HEK293T (cell line): Measurements from ENCODE around the gene GGT1.

Source experiments
- CTCF ChIA-PET: fragments of 350-600 bp; formaldehyde crosslinking; extraction: SDS; loops from one replicate; lab custom pipeline; 2021; ENCODE audit warnings: antibody characterized with exemption, inconsistent platforms; lab: Yijun Ruan, JAX
- POLR2A ChIA-PET: fragments of 350-600 bp; formaldehyde crosslinking; extraction: SDS; loops from one replicate; lab custom pipeline; 2020; ENCODE audit warnings: antibody characterized with exemption, inconsistent platforms; lab: Yijun Ruan, JAX
- DNase-seq: peaks from one replicate; pipeline ENCODE4 v3.0.0; 2012; ENCODE audit warnings: mixed read lengths; ENCODE audit errors: extremely low spot score
- ARNT ChIP-seq: fragments of 450-650 bp; IDR thresholded peaks from 2 replicates; pipeline ENCODE4 v1.6.1; 2017; ENCODE audit warnings: mild to moderate bottlenecking
- BHLHE40 ChIP-seq: fragments of 450-650 bp; IDR thresholded peaks from 2 replicates; pipeline ENCODE4 v1.6.1; 2016; ENCODE audit warnings: mild to moderate bottlenecking, moderate library complexity, borderline replicate concordance
- CTBP1 ChIP-seq: fragments of 450-650 bp; IDR thresholded peaks from 2 replicates; pipeline ENCODE4 v1.6.1; 2016; ENCODE audit warnings: borderline replicate concordance
- ELF4 ChIP-seq: fragments of 450-650 bp; IDR thresholded peaks from 2 replicates; pipeline ENCODE4 v1.6.1; 2017; ENCODE audit warnings: antibody characterized with exemption
- FOXA1 ChIP-seq: fragments of 450-650 bp; IDR thresholded peaks from 2 replicates; pipeline ENCODE4 v1.6.1; 2016; ENCODE audit warnings: mild to moderate bottlenecking
- FOXK2 ChIP-seq: fragments of 450-650 bp; IDR thresholded peaks from 2 replicates; pipeline ENCODE4 v1.6.1; 2016; ENCODE audit warnings: mild to moderate bottlenecking
- FOXM1 ChIP-seq: fragments of 450-650 bp; IDR thresholded peaks from 2 replicates; pipeline ENCODE4 v1.6.1; 2017; ENCODE audit warnings: mild to moderate bottlenecking, borderline replicate concordance
- HDGF ChIP-seq: fragments of 450-650 bp; IDR thresholded peaks from 2 replicates; pipeline ENCODE4 v1.6.1; 2017; ENCODE audit warnings: antibody characterized with exemption, borderline replicate concordance
- L3MBTL2 ChIP-seq: fragments of 450-650 bp; conservative IDR thresholded peaks from 2 replicates; pipeline ENCODE4 v1.6.1; 2016; ENCODE audit warnings: mild to moderate bottlenecking
- LEF1 ChIP-seq: fragments of 450-650 bp; IDR thresholded peaks from 2 replicates; pipeline ENCODE4 v1.6.1; 2017; ENCODE audit warnings: mild to moderate bottlenecking, borderline replicate concordance
- NFRKB ChIP-seq: fragments of 450-650 bp; IDR thresholded peaks from 2 replicates; pipeline ENCODE4 v1.6.1; 2016; ENCODE audit warnings: mild to moderate bottlenecking, moderate library complexity
- SP1 ChIP-seq: fragments of 450-650 bp; IDR thresholded peaks from 2 replicates; pipeline ENCODE4 v1.6.1; 2017
- SUZ12 ChIP-seq: fragments of 450-650 bp; IDR thresholded peaks from 2 replicates; pipeline ENCODE4 v1.6.1; 2016; ENCODE audit warnings: mild to moderate bottlenecking
- TARDBP ChIP-seq: fragments of 450-650 bp; IDR thresholded peaks from 2 replicates; pipeline ENCODE4 v1.6.1; 2016
- ZNF384 ChIP-seq: fragments of 450-650 bp; IDR thresholded peaks from 2 replicates; pipeline ENCODE4 v1.6.1; 2016
- TF ChIP-seq, protein P1 (sequence below): fragments of 450-650 bp; IDR thresholded peaks from 2 replicates; pipeline ENCODE4 v1.6.1; 2016

The GGT1 gene

DNA sequence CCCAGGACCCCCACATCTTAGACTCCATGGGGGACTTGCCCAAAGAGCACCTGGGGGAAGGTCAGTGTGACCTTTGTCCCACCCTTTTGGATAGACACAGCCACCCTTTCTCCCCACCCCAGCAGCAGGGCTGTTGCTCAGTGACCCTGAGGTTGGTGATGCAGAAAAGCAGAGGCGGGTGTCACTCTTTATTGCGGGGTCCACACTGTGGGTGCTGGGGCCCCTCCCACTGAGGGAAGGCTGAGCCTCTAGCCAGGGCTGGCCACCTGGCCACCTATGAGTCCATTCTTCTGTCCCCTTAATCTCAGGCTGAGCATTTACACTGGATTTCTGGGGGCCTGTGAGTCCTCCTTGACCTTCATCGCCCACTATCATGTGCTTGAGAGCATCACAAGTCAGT, 17.5 kb upstream of the GGT1 start:
- CTCF ChIA-PET, result no interaction called here
- no peak for DNase-seq
- POLR2A ChIA-PET, result no interaction called here
- TF ChIP-seq CTBP1 (no peak), SP1 (no peak), BHLHE40 (no peak), TARDBP (no peak), ELF4 (no peak)
- TF ChIP-seq, protein P1, sequence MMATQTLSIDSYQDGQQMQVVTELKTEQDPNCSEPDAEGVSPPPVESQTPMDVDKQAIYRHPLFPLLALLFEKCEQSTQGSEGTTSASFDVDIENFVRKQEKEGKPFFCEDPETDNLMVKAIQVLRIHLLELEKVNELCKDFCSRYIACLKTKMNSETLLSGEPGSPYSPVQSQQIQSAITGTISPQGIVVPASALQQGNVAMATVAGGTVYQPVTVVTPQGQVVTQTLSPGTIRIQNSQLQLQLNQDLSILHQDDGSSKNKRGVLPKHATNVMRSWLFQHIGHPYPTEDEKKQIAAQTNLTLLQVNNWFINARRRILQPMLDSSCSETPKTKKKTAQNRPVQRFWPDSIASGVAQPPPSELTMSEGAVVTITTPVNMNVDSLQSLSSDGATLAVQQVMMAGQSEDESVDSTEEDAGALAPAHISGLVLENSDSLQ, result no peak

DNA sequence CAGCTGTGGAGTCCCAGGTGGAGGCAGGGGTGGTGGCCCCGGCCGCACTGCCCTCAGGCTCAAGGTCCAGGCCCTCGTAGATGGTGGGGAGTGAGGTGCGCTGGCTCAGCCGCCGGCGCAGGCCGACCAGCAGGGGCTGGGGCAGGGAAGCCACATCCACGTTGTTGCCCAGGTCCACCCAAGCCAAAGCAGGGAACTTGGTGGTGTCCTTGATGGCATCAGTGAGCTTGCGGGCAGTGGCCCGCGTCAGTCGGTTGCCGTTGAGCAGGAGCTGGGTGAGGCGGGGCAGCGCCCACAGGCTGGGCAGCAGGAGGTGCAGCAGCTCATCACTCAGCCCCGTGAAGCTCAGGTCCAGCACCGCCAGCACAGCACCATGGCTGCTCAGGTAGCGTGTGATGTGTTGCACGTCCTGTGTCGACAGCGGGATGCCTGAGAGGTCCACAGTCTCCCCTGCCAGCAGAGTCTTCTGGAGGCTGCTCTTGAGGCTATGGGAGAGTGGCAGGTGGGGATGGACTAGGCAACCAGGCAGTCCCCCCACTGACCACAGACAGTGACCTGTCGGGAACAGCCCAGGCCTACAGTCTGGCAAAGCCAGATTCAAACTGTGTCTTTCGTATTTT, 17.0 kb upstream of the GGT1 start:
- ChIA-PET CTCF (no interaction called here), POLR2A (no interaction called here)
- TF ChIP-seq FOXM1, result no peak
- TF ChIP-seq BHLHE40, result no peak
- DNase-seq, result no peak

DNA sequence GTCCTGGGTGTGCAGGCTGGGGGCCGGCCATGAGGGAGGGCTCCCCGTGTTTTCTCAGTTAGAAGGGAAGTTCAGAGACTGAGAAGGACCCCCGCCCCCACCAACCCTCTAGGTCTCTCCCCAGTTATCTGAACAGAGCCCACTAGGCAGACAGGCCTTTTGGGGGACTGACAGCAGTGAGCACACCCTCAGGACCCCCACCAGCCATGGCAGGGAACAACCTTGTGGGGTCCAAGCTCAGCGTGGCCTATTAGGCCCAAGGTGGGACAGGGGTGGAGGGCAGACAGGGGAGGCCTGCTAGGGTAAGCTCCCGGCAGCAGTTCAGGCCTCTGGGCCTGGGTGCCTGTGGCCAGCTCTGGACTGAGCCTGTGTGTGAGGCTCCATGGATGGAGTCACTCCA, 15.7 kb upstream of the GGT1 start:
- POLR2A ChIA-PET, result interaction anchor here (1.8 kb wide), 1 partner anchor 32 kb away, joined by 5 read pairs; the partner anchor contains the start of gene GUCD1
- TF ChIP-seq NFRKB (no peak), HDGF (no peak), FOXM1 (no peak), TARDBP (no peak), ARNT (no peak), SUZ12 (no peak), CTBP1 (no peak), SP1 (no peak), FOXA1 (no peak), BHLHE40 (no peak), ELF4 (no peak), L3MBTL2 (no peak), ZNF384 (no peak), FOXK2 (no peak), LEF1 (no peak)
- TF ChIP-seq, protein P1, result no peak
- CTCF ChIA-PET, result no interaction called here
- DNase-seq, result no peak

GRCh38 chr22:24587948-24588347, 15.0 kb upstream of the GGT1 start:
- DNase-seq, result no peak
- TF ChIP-seq SUZ12 (no peak), ELF4 (no peak), TARDBP (no peak), CTBP1 (no peak), FOXK2 (no peak), HDGF (no peak), LEF1 (no peak), ARNT (no peak), NFRKB (no peak), BHLHE40 (no peak), FOXA1 (no peak), SP1 (no peak), FOXM1 (no peak)
- TF ChIP-seq, protein P1, result no peak
- ChIA-PET CTCF (no interaction called here), POLR2A (interaction anchor here (1.8 kb wide), 1 partner anchor 33 kb away, joined by 5 read pairs; the partner anchor contains the start of gene GUCD1)

DNA sequence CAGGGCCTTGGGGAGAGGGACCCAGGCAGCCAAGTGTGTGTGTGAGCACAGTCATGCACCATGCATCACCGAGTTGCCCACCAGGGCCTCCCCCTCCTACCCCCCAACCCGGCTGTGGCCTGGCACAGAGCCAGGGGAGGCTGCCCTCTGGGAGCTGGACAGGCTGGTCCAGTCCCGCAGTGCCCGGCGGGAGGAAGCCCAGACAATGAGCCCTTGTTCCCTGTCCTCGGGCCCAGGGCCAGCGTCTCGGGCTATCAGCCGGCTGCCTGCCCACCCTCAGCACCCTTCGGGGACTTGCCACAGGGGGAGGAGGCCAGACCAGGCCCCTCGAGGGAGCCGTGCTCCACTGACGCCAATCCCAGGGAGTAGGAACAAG, 14.6 kb upstream of the GGT1 start:
- DNase-seq, result no peak
- ChIA-PET CTCF (no interaction called here), POLR2A (interaction anchor here (1.8 kb wide), 1 partner anchor 33 kb away, joined by 5 read pairs; the partner anchor contains the start of gene GUCD1)
- TF ChIP-seq ARNT, result no peak
- no peak for TF ChIP-seq BHLHE40

DNA sequence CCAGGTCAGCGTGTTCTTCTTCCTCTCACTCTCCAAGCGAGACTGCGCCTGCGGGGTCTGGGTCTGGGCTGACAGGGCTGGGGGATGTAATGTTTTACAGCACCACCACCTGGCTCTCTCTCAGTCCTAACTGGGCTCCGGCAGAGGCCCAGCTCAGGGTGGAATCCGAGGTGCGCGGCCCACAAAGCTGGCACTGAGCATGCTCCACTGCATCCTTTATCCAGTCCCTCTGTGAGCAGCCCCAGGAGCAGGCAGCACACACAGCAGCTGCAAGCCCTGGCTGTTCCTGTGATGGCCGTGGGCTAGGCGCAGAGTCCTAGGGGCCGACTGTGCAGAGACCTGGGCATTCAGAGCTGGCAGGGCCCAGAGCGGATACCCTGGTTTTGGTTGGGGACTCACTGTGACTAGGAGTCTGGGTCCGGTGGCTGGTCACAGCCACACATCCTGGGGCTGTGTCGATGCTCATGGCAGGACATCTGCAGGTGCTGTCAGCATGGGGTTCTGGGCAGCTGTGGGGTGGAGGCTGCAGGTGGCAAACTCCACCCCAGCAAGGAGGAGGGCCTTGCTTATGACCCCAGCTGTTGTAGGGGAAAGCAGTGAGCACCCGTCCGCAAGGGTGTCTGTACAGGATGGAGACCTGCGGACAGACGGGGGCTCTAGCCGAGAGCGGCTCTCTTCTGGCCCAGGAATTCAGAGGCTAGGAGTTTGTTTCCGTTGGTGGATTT, 14.1 kb upstream of the GGT1 start:
- TF ChIP-seq FOXA1, result no peak
- no peak for TF ChIP-seq TARDBP
- no peak for TF ChIP-seq FOXM1
- no peak for TF ChIP-seq FOXK2
- TF ChIP-seq L3MBTL2, result no peak
- no peak for TF ChIP-seq ZNF384
- no peak for TF ChIP-seq ARNT
- no peak for TF ChIP-seq ELF4
- TF ChIP-seq SP1, result no peak
- no peak for TF ChIP-seq SUZ12
- no peak for DNase-seq
- POLR2A ChIA-PET, result interaction anchor here (1.8 kb wide), 1 partner anchor 34 kb away, joined by 5 read pairs; the partner anchor contains the start of gene GUCD1
- CTCF ChIA-PET, result no interaction called here

DNA sequence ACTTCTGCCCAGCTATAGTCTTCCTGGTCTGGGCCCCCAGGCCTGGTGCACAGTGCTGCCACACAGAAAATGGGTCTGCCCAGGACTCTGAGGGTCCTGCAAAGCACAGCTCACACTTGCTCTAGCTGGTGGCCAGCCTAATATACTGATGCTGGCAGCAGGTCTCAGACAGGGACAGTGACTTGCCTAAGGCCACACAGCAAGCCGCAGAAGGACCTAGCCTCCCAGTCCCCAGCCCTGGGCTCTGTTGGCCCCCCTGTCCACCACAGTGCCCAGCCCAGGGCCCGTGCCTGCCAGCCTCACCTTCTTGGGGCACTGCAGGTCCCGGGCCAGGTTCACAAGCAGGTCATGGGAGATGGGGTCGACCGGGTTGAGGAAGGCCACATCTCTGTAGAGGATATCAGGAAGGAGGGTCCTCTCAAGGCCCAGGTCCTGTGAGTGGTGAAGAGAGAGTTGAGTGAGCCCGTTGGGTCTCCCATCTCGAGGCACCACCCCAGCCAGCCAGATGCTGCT, 13.4 kb upstream of the GGT1 start:
- ChIA-PET CTCF (no interaction called here), POLR2A (no interaction called here)
- no peak for TF ChIP-seq SP1
- no peak for TF ChIP-seq NFRKB
- no peak for DNase-seq
